Motor neuron (in vitro differentiated cells): Measurements from ENCODE around the gene PYROXD2. TPM values are rescaled to one million over a fixed set of nuclear protein-coding genes. Genes with fewer than 3 reads are reported as not detected.

ENCODE experiments used
- ATAC-seq, 8 experiments: fragments of 200-7000 bp; cut with Tn5 transposase; replicated peaks in 6 of 8; 2 replicates each; pipeline ENCODE4 v1.8.0; 2021; ENCODE audit warnings: mild to moderate bottlenecking in 8 of 8, moderate library complexity in 8 of 8
- H3K27ac ChIP-seq, 2 donors: fragments of 250-450 bp; sonication (Bioruptor Pico); 2 replicates each; pipeline ENCODE4 v1.9.0; 2021; ENCODE audit warnings: antibody characterized with exemption in 2 of 2, mild to moderate bottlenecking in 2 of 2, moderate library complexity in 1 of 2
- H3K4me1 ChIP-seq, 2 donors: fragments of 250-450 bp; sonication (Bioruptor Pico); replicated peaks in 1 of 2; 2 replicates each; pipeline ENCODE4 v1.6.1; 2021; ENCODE audit warnings: antibody characterized with exemption in 2 of 2, mild to moderate bottlenecking in 2 of 2, moderate library complexity in 1 of 2
- H3K4me3 ChIP-seq, 5 donors: fragments of 250-450 bp; sonication (Bioruptor Pico); 2 replicates each; pipeline ENCODE4 v1.9.0; 2021; ENCODE audit warnings: antibody characterized with exemption in 5 of 5, mild to moderate bottlenecking in 5 of 5, moderate library complexity in 4 of 5
- WGBS, 10 experiments: fragments of 450-650 bp; shearing (Covaris generic); methylation state at CpG; one replicate each; pipeline ENCODE4 v1.0.0; 2022; 5-methylcytosine and 5-hydroxymethylcytosine counted together
- in situ Hi-C, 9 experiments: fragments of 400-800 bp; cut with MboI; loops; one replicate each; pipeline ENCODE4 v1.15.0; 2021; ENCODE audit warnings: low sequenced_read_pairs in 9 of 9, low pct_unique_long_range_greater_than_20kb in 2 of 9; ENCODE audit not compliant: unreplicated experiment in 9 of 9
- total RNA-seq, 8 experiments: library from RNA; unstranded; fragments of 300-600 nt; gene quantifications; 2 replicates each; pipeline versions ENCODE4 v1.2.3 to v1.2.4, GENCODE V29; 2022

Gene PYROXD2
- total RNA-seq, 8 experiments from 2014 or later, result 2.7 to 34.6 (median 7.6) TPM

DNA sequence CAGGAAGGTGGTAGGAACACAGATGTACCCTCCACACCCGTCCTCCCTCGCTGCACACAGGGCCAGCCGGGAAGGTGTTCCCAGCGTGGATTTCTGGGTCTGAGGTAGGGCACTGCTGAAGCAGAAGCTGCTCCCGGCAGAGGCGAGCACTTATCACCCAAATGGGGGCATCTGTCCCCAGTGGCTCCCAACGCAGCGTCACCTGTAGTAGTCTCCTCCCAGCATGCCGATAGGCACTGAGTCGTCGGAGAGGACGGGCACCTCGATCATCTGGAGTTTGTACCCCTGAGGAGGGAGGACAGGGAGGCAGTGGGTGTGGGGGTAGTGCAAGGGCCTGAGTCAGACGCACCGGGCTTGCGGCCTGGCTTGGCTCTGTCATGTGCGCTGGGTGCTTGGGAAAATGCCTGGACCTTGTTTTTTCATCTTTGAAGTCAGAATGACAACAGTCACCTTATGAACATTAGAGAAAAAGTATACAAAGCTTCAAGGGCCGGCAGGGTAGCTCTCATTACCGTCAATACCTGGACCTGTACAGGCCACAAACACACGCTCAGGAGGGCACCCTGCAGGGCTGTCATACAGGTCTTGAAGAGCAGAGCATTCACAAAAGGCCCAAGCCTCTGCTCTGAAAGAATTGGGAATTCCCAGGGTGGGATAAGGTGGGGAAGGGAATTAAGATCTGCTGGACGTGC, 3.1 kb upstream of the PYROXD2 start:
- no peak overlapping the region for H3K4me3 ChIP-seq
- 75 to 100% (median 90%) methylated on average over 1 to 10 of the region's 21 CpGs; no CpG with 5 or more reads in 2 of the 10 experiments for WGBS, 10 experiments
- H3K4me1 ChIP-seq, result peaks cover 16 to 22% of the 10 kb centered on the region in 2 donors
- no peak for ATAC-seq
- no peak overlapping the region for H3K27ac ChIP-seq
- in situ Hi-C loops, result no loop called here

DNA sequence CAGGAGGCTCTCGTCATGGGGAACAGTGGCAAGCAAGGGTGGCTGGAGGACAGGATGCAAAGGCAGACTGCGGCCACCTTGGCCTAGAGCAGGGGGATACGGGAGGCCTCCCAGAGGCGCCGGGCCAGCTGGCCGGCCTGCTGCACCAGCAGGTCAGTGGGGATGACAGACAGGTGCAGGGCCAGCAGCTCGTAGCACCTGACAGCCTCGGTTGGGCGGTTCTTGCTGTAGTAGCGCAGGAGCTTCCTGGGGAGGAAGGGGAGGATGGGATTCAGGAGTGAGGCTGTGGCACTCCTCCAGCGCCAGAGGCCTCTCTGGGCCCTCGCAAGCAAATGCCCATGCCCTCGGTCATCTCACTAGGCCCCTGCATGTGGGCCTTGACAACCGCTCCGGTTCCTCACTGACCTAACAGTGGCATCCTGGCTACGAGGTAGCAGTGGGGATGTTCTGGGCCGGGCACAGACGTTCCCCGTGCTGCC, 2.5 kb upstream of the PYROXD2 start:
- Histone ChIP-seq H3K4me1 (peaks cover 16 to 22% of the 10 kb centered on the region in 2 donors), H3K4me3 (no peak overlapping the region), H3K27ac (no peak overlapping the region)
- in situ Hi-C loops, result no loop called here
- no peak for ATAC-seq
- WGBS, 10 experiments, result 85 to 100% (median 91%) methylated on average over 3 to 9 of the region's 19 CpGs; no CpG with 5 or more reads in 4 of the 10 experiments

DNA sequence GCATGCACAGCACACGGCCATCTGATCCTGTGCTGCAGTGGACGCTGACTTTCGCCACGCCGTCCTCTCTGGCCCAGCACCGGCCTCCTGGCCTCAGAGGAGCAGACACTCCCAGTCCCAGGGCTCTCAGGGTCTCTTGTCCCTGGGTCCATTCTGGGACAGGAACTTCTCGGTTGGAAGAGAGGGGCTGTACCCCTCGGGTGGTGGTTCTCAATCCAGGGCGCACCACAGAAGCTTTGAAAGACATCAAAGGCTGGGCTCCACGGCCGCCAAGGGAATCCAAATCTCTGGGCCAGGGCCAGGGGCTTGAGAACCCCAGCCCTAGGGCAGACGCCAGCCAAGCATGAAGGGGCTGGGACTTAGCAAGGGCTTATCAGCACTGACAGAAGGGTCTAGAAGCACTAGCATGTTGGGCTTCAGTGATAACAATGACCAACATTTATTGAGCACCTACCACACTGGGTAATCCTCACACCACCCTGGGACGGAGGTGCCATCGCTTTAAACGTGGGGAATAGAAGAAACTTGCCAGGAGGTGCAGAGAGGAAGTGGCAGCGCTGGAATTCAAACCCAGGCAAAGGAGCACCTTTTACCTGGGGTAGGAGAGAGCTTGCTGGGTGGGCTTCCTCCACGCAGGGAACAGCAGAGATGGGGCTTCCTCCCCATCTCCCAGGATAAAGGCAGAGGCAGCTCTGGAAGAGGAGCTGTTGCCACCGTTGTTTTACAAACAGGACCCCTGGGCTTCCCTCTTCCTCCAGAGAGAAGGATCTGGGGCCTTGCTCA, 1.8 kb upstream of the PYROXD2 start:
- Histone ChIP-seq H3K4me3 (no peak overlapping the region), H3K4me1 (peaks cover 16 to 22% of the 10 kb centered on the region in 2 donors), H3K27ac (no peak overlapping the region)
- ATAC-seq, result no peak
- WGBS, 10 experiments, result 81 to 100% (median 94%) methylated on average over 1 to 12 of the region's 18 CpGs; no CpG with 5 or more reads in 5 of the 10 experiments
- in situ Hi-C loops, result no loop called here

DNA sequence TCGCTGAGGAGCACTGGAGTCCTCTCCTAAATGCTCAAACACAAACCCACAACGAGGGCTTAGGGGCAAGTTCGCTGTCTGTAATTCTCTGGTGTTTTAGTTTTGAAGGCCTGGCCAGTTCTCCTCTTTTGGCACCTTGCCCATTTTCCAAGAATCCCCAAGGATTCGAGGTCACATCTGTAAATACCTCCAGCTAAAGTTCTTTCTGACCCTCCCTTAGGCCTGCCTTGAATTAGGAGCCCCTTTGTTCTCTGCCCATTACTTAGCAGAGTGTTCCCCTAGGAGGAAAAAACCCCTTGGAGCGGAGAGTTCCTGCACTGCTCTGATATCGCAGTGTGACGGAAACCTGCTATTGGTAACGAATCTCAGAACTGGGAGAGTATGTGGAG, 743 bp upstream of the PYROXD2 start:
- Histone ChIP-seq H3K27ac (no peak overlapping the region), H3K4me3 (no peak overlapping the region), H3K4me1 (peaks cover 12 to 18% of the 10 kb centered on the region in 2 donors)
- no peak for ATAC-seq
- in situ Hi-C loops, result no loop called here
- 36 to 100% (median 67%) methylated on average over 1 to 5 of the region's 8 CpGs; no CpG with 5 or more reads in 3 of the 10 experiments for WGBS, 10 experiments

DNA sequence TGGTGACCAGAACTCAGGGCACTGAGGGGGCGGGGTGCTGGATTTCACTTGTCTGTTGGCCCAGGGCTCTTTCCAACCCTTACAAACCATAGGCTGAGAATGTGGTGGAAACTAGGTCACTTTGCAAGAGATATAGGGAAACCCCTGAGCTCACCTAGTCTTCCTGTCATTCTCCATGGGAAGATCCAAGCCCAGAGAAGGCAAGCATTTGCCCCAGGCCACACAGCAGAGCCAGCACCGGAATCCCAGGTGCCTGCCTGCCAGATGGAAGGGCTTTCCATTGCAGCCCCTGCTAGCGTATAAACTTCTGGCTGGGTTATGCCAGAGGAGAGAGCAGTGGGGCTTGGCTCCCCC, 427 bp downstream of the PYROXD2 start:
- Histone ChIP-seq H3K4me1 (peaks cover 10 to 15% of the 10 kb centered on the region in 2 donors), H3K27ac (peak overlapping the region; percentile 40 to 72), H3K4me3 (peak overlapping the region; percentile 20 to 42 (median 25))
- ATAC-seq, result no peak
- 0 to 80% (median 20%) methylated on average over 1 of the region's 3 CpGs; no CpG with 5 or more reads in 7 of the 10 experiments for WGBS, 10 experiments
- in situ Hi-C loops, result no loop called here

DNA sequence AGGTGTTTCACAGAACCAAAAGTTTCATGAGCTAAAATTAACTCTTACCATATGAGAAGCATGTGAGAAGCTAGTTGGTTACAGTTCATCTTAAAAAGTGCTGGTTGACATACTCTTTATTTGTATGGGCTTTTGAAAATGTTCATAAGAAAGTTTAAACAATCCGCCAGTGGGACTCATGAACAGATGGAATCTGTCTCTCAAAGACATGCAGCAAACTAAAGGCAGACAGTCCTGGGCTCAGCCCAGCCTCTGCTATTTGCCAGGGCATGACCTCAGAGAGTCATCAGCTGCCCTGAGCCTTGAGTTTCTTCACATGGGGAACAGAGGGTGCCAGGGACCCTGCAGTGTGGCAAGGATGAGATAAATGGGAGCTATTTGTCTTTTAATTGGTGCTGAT, 3.2 kb downstream of the PYROXD2 start:
- peaks cover 10 to 15% of the 10 kb centered on the region in 2 donors for H3K4me1 ChIP-seq
- no peak overlapping the region for H3K27ac ChIP-seq
- in situ Hi-C loops, result no loop called here
- 40 to 100% (median 83%) methylated on average over 1 of the region's 1 CpG; no CpG with 5 or more reads in 5 of the 10 experiments for WGBS, 10 experiments
- H3K4me3 ChIP-seq, result no peak overlapping the region
- no peak for ATAC-seq

DNA sequence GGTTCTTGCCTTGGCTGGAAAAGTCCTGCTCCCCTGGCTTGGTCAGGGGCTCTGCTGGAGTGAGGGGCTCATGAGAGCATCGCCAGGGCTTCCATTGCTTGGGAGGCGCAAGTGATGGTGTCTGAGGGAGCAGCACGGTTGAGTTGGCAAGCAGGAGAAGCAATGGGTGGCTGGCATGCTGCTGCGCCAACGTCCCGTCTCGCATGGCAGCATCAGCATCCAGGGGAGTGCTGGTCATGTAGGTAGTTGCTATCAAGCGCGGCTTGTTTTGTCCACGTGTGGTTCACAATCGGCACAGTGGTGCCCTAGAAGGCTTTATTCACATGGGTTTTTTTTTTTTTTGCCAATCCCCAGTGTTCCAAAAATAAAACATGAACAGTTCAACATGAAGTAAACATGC, 3.8 kb downstream of the PYROXD2 start:
- no peak overlapping the region for H3K27ac ChIP-seq
- WGBS, 10 experiments, result 49 to 100% (median 91%) methylated on average over 1 to 11 of the region's 11 CpGs; no CpG with 5 or more reads in 2 of the 10 experiments
- no peak overlapping the region for H3K4me3 ChIP-seq
- in situ Hi-C loops, result no loop called here
- no peak for ATAC-seq
- peaks cover 10 to 15% of the 10 kb centered on the region in 2 donors for H3K4me1 ChIP-seq

DNA sequence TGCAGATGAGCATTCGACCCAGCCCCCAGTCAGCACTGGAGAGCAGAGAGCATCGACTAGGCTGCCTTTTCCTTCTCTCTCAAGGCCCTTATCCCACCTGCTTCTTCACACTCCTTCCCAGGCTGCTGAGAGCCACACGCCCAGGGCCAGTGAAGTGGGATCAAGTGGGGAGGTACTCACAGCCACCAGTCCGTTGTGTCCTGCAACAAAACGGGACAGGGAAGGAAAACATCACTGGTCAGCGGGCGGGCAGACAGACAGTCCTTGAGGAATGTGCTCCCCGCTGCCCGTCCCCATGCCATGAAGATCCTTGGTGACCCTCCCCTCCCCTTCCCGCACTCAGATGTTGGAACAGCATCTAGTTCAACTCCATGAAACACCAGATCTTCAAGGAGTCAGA, 4.2 kb downstream of the PYROXD2 start:
- ATAC-seq, result no peak

DNA sequence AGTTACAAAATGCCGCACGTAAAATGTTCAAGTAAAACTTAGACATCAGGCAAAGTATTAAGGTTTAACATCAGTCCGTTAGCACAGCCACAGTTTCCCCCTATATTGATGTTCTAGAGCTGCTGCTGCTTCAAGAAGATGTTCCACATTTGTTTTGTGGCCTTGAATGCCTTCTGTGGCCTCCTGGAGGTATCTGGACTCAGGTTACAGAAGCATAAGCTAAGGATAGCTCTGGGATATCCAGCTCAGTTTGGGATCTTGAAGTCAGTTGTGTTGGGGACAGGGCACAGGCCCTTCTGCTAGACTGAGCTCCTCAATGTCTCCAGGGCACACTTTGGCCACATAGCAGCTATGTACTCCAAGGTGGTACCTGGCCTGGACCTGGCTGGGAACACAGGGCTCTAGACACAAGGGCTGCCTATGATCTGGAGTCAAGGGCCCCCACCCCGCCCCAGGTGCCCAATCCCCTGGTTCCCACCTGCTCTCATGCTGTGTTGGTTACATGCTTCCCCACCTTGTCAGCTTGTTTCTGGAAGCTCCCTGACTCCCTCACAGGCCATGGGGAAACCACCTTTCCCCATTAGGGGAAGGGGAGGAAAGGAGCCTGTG, 4.7 kb downstream of the PYROXD2 start:
- H3K27ac ChIP-seq, result no peak overlapping the region
- no peak for ATAC-seq
- WGBS, 10 experiments, result 49 to 100% (median 87%) methylated on average over 1 to 3 of the region's 4 CpGs
- H3K4me3 ChIP-seq, result no peak overlapping the region
- in situ Hi-C loops, result no loop called here
- peaks cover 8 to 10% of the 10 kb centered on the region in 2 donors for H3K4me1 ChIP-seq

More for the DNA sequence above, 4.2 kb downstream of the PYROXD2 start:
- WGBS, 10 experiments, result 50% methylated on average over 4 of the region's 10 CpGs; no CpG with 5 or more reads in 9 of the 10 experiments
- in situ Hi-C loops, result no loop called here
- no peak overlapping the region for H3K4me3 ChIP-seq
- H3K4me1 ChIP-seq, result peaks cover 10 to 13% of the 10 kb centered on the region in 2 donors
- no peak overlapping the region for H3K27ac ChIP-seq

DNA sequence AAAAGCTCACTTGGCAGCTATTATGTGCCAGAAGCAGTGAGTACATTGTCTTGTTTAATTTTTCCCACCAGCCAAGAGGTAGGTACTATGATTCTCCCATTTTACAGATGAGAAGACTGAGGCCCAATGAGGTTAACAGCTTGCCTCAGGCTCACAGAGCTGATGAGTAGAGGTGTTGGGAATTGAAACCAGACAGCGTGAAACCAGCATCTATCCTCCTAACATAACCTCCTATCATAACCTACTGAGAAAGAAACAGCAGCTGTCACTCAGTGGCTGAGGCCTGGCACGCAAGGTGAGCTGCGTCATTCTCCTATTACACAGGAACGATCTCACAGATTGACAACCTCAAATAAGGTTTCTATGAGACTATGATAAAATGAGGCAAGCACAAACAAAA, 6.2 kb downstream of the PYROXD2 start:
- in situ Hi-C loops, result no loop called here
- ATAC-seq, result no peak
- peaks cover 0 to 9% of the 10 kb centered on the region in 2 donors for H3K4me1 ChIP-seq
- no peak overlapping the region for H3K4me3 ChIP-seq
- H3K27ac ChIP-seq, result no peak overlapping the region
- WGBS, 10 experiments, result 75 to 100% (median 88%) methylated on average over 1 to 4 of the region's 4 CpGs; no CpG with 5 or more reads in 4 of the 10 experiments

DNA sequence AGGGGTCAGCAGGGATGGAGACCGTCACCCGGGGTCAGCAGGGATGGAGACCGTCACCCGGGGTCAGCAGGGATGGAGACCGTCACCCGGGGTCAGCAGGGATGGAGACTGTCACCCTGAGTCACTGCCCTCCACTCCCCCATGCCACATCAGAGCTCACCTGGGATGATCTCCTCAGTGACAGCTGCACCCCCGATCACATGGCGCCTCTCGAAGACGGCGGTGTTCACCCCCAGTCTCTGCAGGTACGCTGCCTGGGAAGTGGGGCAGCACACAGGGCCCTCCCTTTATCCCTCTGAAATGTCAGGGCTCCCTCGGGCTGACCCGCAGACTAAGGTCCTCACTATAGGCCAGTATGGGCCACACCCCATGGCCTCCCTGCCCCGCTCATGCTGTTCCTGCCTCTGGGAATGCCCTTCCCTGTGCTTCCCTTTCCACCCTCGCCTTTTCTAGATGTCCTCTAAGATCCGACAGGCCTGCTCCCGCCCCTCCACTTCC, 7.2 kb downstream of the PYROXD2 start:
- no peak overlapping the region for H3K27ac ChIP-seq
- in situ Hi-C loops, result no loop called here
- H3K4me1 ChIP-seq, result peaks cover 0 to 9% of the 10 kb centered on the region in 2 donors
- no peak overlapping the region for H3K4me3 ChIP-seq
- 58 to 100% (median 100%) methylated on average over 1 to 2 of the region's 18 CpGs; no CpG with 5 or more reads in 7 of the 10 experiments for WGBS, 10 experiments
- no peak for ATAC-seq

DNA sequence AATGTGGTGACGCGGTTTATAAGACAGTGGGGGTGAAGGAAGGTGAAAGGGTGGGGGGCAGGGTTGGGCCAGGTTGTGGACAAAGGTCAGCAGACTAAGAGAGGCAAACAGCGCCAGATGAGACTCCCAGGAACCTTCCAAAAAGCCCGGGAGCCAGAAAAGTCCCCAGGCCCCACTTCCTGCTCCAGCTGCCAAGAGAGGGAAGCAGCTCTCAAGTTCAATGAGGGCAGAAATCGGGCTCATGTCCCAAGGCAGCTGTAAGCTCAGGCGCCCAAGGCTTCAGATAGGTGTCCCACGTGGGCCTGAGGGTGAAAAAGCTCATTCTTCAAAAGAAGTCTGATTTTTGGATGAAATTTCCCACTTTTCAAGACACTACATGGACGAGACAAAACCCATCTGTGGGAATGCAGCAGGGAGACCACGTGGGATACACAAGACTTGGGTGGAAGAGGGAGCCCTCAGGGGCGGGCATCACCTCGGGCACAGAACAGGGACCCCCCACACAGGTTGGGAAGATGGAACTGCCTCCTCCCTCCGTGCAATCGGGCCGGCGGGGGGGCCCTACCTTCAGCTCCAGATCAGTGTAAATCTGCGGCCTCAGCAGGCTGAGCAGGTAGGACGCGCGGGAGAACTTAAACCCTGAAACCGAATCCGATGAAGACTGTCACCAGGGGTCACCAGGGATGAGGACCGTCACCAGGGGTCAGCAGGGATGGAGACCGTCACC, 7.8 kb downstream of the PYROXD2 start:
- ATAC-seq, result no peak
- in situ Hi-C loops, result no loop called here
- Histone ChIP-seq H3K4me3 (no peak overlapping the region), H3K4me1 (peaks cover 0 to 9% of the 10 kb centered on the region in 2 donors), H3K27ac (no peak overlapping the region)
- 60 to 100% (median 93%) methylated on average over 1 to 12 of the region's 23 CpGs; no CpG with 5 or more reads in 2 of the 10 experiments for WGBS, 10 experiments
